HUES64 (cell line): ENCODE results near the gene UNC5B.

ENCODE experiments used
- H3K27ac ChIP-seq: 2 replicates; pipeline ENCODE4 v1.7.0; 2013; ENCODE audit warnings: low read depth, low read length, inconsistent platforms
- H3K27me3 ChIP-seq: 2 replicates; pipeline ENCODE4 v1.6.1; 2013; ENCODE audit warnings: mild to moderate bottlenecking, low read length; ENCODE audit not compliant: insufficient read depth
- H3K36me3 ChIP-seq: 2 replicates; pipeline ENCODE4 v1.6.1; 2013; ENCODE audit warnings: mild to moderate bottlenecking, low read length; ENCODE audit not compliant: insufficient read depth
- H3K4me1 ChIP-seq: 2 replicates; pipeline ENCODE4 v1.6.1; 2013; ENCODE audit warnings: mild to moderate bottlenecking, low read length, moderate library complexity; ENCODE audit not compliant: insufficient read depth
- H3K4me3 ChIP-seq: 2 replicates; pipeline ENCODE4 v1.5.1; 2013; ENCODE audit warnings: mild to moderate bottlenecking, low read length, moderate library complexity
- H3K9ac ChIP-seq: 2 replicates; pipeline ENCODE4 v1.6.1; 2013; ENCODE audit warnings: mild to moderate bottlenecking, low read depth, low read length
- H3K9me3 ChIP-seq: 2 replicates; pipeline ENCODE4 v1.6.1; 2013; ENCODE audit warnings: low read depth, low read length; ENCODE audit not compliant: insufficient read depth
- WGBS: fragments of 150-250, 120-280 bp; methylation state at CpG from one replicate; pipeline ENCODE4 v1.1.7; 2013; ENCODE audit warnings: missing lambda C conversion rate; 5-methylcytosine and 5-hydroxymethylcytosine counted together

The UNC5B gene

GRCh38 chr10:71282323-71282680 lies 69.9 kb downstream of the UNC5B start:
- Histone ChIP-seq H3K9me3 (no peaks in the 10 kb centered on the region), H3K36me3 (peaks cover 29% of the 10 kb centered on the region), H3K27ac (no peak overlapping the region), H3K4me1 (peaks cover 14% of the 10 kb centered on the region), H3K9ac (no peak overlapping the region), H3K27me3 (no peaks in the 10 kb centered on the region), H3K4me3 (no peak overlapping the region)
- WGBS = 93% methylated on average over 2 of the region's 2 CpGs

GRCh38 chr10:71283410-71283809 lies 71.0 kb downstream of the UNC5B start:
- no peak overlapping the region for H3K27ac ChIP-seq
- peaks cover 8% of the 10 kb centered on the region for H3K4me1 ChIP-seq
- no peak overlapping the region for H3K9ac ChIP-seq
- no peaks in the 10 kb centered on the region for H3K27me3 ChIP-seq
- H3K9me3 ChIP-seq = no peaks in the 10 kb centered on the region
- no peak overlapping the region for H3K4me3 ChIP-seq
- H3K36me3 ChIP-seq = peaks cover 36% of the 10 kb centered on the region
- WGBS = 91% methylated on average over 6 of the region's 6 CpGs

GRCh38 chr10:71283876-71284275 lies 71.5 kb downstream of the UNC5B start:
- Histone ChIP-seq H3K27ac (no peak overlapping the region), H3K36me3 (peaks cover 40% of the 10 kb centered on the region)
- WGBS = 88% methylated on average over 10 of the region's 10 CpGs

GRCh38 chr10:71284544-71285179 lies 72.3 kb downstream of the UNC5B start:
- Histone ChIP-seq H3K9me3 (no peaks in the 10 kb centered on the region), H3K36me3 (peaks cover 48% of the 10 kb centered on the region), H3K4me3 (no peak overlapping the region), H3K4me1 (no peaks in the 10 kb centered on the region), H3K27me3 (no peaks in the 10 kb centered on the region), H3K9ac (no peak overlapping the region; the same call in 1 of the 2 replicates), H3K27ac (no peak overlapping the region)
- WGBS = 91% methylated on average over 19 of the region's 19 CpGs

More at GRCh38 chr10:71283876-71284275, 71.5 kb downstream of the UNC5B start:
- Histone ChIP-seq H3K27me3 (no peaks in the 10 kb centered on the region), H3K4me1 (peaks cover 3% of the 10 kb centered on the region), H3K9ac (no peak overlapping the region), H3K4me3 (no peak overlapping the region), H3K9me3 (no peaks in the 10 kb centered on the region)

GRCh38 chr10:71285180-71285545 lies 72.8 kb downstream of the UNC5B start:
- WGBS = 70% methylated on average over 11 of the region's 11 CpGs
- Histone ChIP-seq H3K27me3 (no peaks in the 10 kb centered on the region), H3K36me3 (peaks cover 50% of the 10 kb centered on the region), H3K27ac (no peak overlapping the region), H3K4me1 (no peaks in the 10 kb centered on the region), H3K4me3 (no peak overlapping the region), H3K9ac (no peak overlapping the region), H3K9me3 (no peaks in the 10 kb centered on the region)

- Histone ChIP-seq H3K27me3 (no peaks in the 10 kb centered on the region), H3K9ac (no peak overlapping the region), H3K27ac (no peak overlapping the region), H3K4me3 (no peak overlapping the region), H3K4me1 (no peaks in the 10 kb centered on the region), H3K36me3 (peaks cover 52% of the 10 kb centered on the region), H3K9me3 (no peaks in the 10 kb centered on the region)
- WGBS = 82% methylated on average over 4 of the region's 4 CpGs
These were observed 73.6 kb downstream of the UNC5B start for GRCh38 chr10:71285986-71286385.

GRCh38 chr10:71286521-71287294 lies 74.3 kb downstream of the UNC5B start:
- H3K9ac ChIP-seq = no peak overlapping the region

GRCh38 chr10:71287456-71287855 lies 75.1 kb downstream of the UNC5B start:
- no peak overlapping the region for H3K9ac ChIP-seq
- no peaks in the 10 kb centered on the region for H3K4me1 ChIP-seq
- no peaks in the 10 kb centered on the region for H3K27me3 ChIP-seq
- no peak overlapping the region for H3K4me3 ChIP-seq
- H3K27ac ChIP-seq = no peak overlapping the region
- WGBS = 86% methylated on average over 14 of the region's 14 CpGs
- no peaks in the 10 kb centered on the region for H3K9me3 ChIP-seq
- H3K36me3 ChIP-seq = peaks cover 60% of the 10 kb centered on the region

More at GRCh38 chr10:71286521-71287294, 74.3 kb downstream of the UNC5B start:
- Histone ChIP-seq H3K9me3 (no peaks in the 10 kb centered on the region), H3K4me3 (no peak overlapping the region), H3K4me1 (no peaks in the 10 kb centered on the region), H3K27me3 (no peaks in the 10 kb centered on the region), H3K36me3 (peaks cover 56% of the 10 kb centered on the region), H3K27ac (no peak overlapping the region)
- WGBS = 98% methylated on average over 17 of the region's 17 CpGs

GRCh38 chr10:71288461-71288860 lies 76.1 kb downstream of the UNC5B start:
- Histone ChIP-seq H3K9ac (no peak overlapping the region), H3K36me3 (peaks cover 69% of the 10 kb centered on the region), H3K9me3 (no peaks in the 10 kb centered on the region), H3K27me3 (no peaks in the 10 kb centered on the region), H3K4me3 (no peak overlapping the region), H3K4me1 (no peaks in the 10 kb centered on the region), H3K27ac (no peak overlapping the region)
- WGBS = 94% methylated on average over 15 of the region's 15 CpGs

- H3K4me3 ChIP-seq = no peak overlapping the region
- 93% methylated on average over 11 of the region's 12 CpGs for WGBS
- peaks cover 73% of the 10 kb centered on the region for H3K36me3 ChIP-seq
- H3K9me3 ChIP-seq = no peaks in the 10 kb centered on the region
- H3K4me1 ChIP-seq = no peaks in the 10 kb centered on the region
- H3K27me3 ChIP-seq = no peaks in the 10 kb centered on the region
- no peak overlapping the region for H3K9ac ChIP-seq
- no peak overlapping the region for H3K27ac ChIP-seq
These were observed 77.2 kb downstream of the UNC5B start for GRCh38 chr10:71289421-71290130.

GRCh38 chr10:71290331-71290730 lies 78.0 kb downstream of the UNC5B start:
- H3K4me3 ChIP-seq = no peak overlapping the region
- H3K9ac ChIP-seq = no peak overlapping the region
- H3K4me1 ChIP-seq = no peaks in the 10 kb centered on the region
- H3K36me3 ChIP-seq = peaks cover 78% of the 10 kb centered on the region
- no peaks in the 10 kb centered on the region for H3K27me3 ChIP-seq
- H3K27ac ChIP-seq = no peak overlapping the region
- H3K9me3 ChIP-seq = no peaks in the 10 kb centered on the region
- 94% methylated on average over 3 of the region's 3 CpGs for WGBS
